ENCODE results near the gene ADK. TPM values are rescaled to one million over a fixed set of nuclear protein-coding genes. Genes with fewer than 3 reads are reported as not detected.

Gene ADK
- total and polyA plus RNA-seq, 11 donors: 20.8 to 55.5 (median 39.8) TPM

GRCh38 chr10:74602576-74602975 is 451.6 kb downstream of the ADK start:
- DNase-seq (no peak), ATAC-seq (no peak)
- H3K4me1 ChIP-seq: peaks cover 0 to 18% (median 2%) of the 10 kb centered on the region in 12 donors
- no peak overlapping the region for H3K27ac ChIP-seq
- intact Hi-C loops (cut with DNase I): no loop called here
- peaks cover 0 to 14% (median 0%) of the 10 kb centered on the region in 12 donors for H3K9me3 ChIP-seq
- WGBS, 4 donors: 94 to 98% (median 97%) methylated on average over 2 of the region's 2 CpGs
- H3K27me3 ChIP-seq: no peaks in the 10 kb centered on the region
- H3K4me3 ChIP-seq: no peak overlapping the region
- TF ChIP-seq POLR2A (IDR thresholded peaks at IDR 0.05) (no peak), CTCF (IDR thresholded peaks at IDR 0.05) (no peak)
- H3K36me3 ChIP-seq: no peaks in the 10 kb centered on the region

- DNase-seq: no peak
These were observed 459.3 kb downstream of the ADK start for GRCh38 chr10:74610299-74610698.

GRCh38 chr10:74612195-74612594 is 461.2 kb downstream of the ADK start:
- no peak for DNase-seq

More at GRCh38 chr10:74610299-74610698, 459.3 kb downstream of the ADK start:
- ATAC-seq: no peak
- Histone ChIP-seq H3K9me3 (no peaks in the 10 kb centered on the region), H3K27me3 (no peaks in the 10 kb centered on the region), H3K36me3 (no peaks in the 10 kb centered on the region), H3K4me3 (no peak overlapping the region), H3K27ac (no peak overlapping the region), H3K4me1 (no peaks in the 10 kb centered on the region)
- TF ChIP-seq POLR2A (IDR thresholded peaks at IDR 0.05) (no peak), CTCF (IDR thresholded peaks at IDR 0.05) (no peak)
- intact Hi-C loops (cut with DNase I): loop anchor here in 1 of 10 donors (5.0 kb wide), 1 partner anchor 42 kb away; no protein-coding TSS in a partner anchor

GRCh38 chr10:74620626-74621025 is 469.6 kb downstream of the ADK start:
- intact Hi-C loops (cut with DNase I): no loop called here
- ATAC-seq (no peak), DNase-seq (no peak)
- no peak overlapping the region for H3K27ac ChIP-seq
- no peaks in the 10 kb centered on the region for H3K36me3 ChIP-seq
- H3K4me3 ChIP-seq: no peak overlapping the region
- peaks cover 0 to 18% (median 2%) of the 10 kb centered on the region in 12 donors for H3K9me3 ChIP-seq
- TF ChIP-seq POLR2A (IDR thresholded peaks at IDR 0.05): no peak
- TF ChIP-seq CTCF (IDR thresholded peaks at IDR 0.05): no peak
- no peaks in the 10 kb centered on the region for H3K27me3 ChIP-seq
- no peaks in the 10 kb centered on the region for H3K4me1 ChIP-seq

More at GRCh38 chr10:74612195-74612594, 461.2 kb downstream of the ADK start:
- H3K9me3 ChIP-seq: no peaks in the 10 kb centered on the region
- intact Hi-C loops (cut with DNase I): loop anchor here in 1 of 10 donors (5.0 kb wide), 1 partner anchor 40 kb away; no protein-coding TSS in a partner anchor
- ATAC-seq: no peak
- H3K27me3 ChIP-seq: no peaks in the 10 kb centered on the region
- no peaks in the 10 kb centered on the region for H3K4me1 ChIP-seq
- no peaks in the 10 kb centered on the region for H3K36me3 ChIP-seq
- H3K4me3 ChIP-seq: no peak overlapping the region
- no peak overlapping the region for H3K27ac ChIP-seq
- TF ChIP-seq POLR2A (IDR thresholded peaks at IDR 0.05) (no peak), CTCF (IDR thresholded peaks at IDR 0.05) (no peak)

All from heart left ventricle (tissue), 16 donors.